ENCODE data around the gene PRM1.

The PRM1 gene

GRCh38 chr16:11251525-11252481 is 29.3 kb downstream of the PRM1 start:
- DNase-seq: peak; percentile 58 to 75 (median 66)

DNA sequence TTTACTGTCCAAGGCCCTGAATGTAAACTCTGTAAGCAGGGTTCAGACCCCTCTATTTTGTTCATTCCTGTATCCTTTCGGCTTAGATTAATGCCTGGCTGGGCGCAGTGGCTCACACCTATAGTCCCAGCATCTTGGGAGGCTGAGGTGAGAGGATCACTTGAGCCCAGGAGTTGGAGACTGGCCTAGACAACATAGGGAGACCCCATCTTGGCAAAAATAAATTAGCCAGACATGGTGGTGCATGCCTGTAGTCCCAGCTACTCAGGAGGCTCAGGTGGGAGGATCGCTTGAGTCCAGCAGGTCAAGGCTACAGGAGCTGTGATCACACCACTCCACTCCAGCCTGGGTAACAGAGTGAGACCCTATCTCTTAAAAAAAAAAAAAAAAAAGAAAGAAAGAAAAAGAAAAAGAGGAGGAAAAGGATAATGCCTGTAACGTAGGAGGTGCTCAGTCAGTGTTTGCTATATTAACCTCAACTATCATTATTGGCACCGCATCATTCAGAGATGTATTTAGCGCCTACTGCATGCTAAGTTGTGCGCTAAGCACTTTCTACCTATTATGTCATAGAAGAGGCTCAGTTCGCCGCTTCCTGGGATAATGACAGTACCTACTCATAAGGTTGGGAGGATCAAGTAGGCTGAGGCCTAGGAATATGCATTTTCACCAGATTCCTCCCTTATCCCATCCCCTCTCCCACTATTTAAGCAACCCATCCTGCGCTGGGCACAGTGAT is 30.2 kb downstream of the PRM1 start:
- no peak for DNase-seq

GRCh38 chr16:11250091-11250785 is 30.9 kb downstream of the PRM1 start:
- DNase-seq: no peak

- peak in 1 of 3 donors; percentile 37 for DNase-seq
Observed at GRCh38 chr16:11249233-11250061, 31.7 kb downstream of the PRM1 start.

GRCh38 chr16:11248133-11248532 is 33.0 kb downstream of the PRM1 start:
- no peak for DNase-seq

GRCh38 chr16:11245988-11246387 is 35.1 kb downstream of the PRM1 start:
- no peak for DNase-seq

DNA sequence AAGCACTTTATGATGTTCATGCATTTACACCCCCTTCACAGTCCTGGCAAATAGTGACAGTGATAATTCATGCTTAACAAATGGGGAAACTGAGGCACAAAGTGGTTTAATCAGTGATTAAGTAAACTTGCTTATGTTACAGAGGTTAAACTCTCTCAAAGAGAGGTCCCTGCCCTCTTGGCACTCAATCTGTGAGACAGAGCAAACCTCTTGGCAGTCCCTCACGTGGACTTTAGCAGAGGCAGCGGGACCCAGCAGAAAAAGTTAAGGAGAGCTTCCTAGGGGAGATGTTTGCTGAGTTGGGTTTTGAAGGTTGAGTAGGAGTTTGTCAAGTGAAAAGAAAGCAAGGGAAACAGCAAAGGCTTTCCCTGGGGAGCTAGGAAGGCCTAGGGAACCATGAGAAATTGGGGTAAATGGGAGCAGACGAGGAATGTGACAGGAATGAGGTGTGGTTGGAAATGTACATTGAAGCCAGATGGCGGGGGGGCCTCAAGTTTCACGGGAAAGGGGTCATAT is 35.9 kb downstream of the PRM1 start:
- DNase-seq: no peak

GRCh38 chr16:11242658-11243057 is 38.5 kb downstream of the PRM1 start:
- no peak for DNase-seq

DNA sequence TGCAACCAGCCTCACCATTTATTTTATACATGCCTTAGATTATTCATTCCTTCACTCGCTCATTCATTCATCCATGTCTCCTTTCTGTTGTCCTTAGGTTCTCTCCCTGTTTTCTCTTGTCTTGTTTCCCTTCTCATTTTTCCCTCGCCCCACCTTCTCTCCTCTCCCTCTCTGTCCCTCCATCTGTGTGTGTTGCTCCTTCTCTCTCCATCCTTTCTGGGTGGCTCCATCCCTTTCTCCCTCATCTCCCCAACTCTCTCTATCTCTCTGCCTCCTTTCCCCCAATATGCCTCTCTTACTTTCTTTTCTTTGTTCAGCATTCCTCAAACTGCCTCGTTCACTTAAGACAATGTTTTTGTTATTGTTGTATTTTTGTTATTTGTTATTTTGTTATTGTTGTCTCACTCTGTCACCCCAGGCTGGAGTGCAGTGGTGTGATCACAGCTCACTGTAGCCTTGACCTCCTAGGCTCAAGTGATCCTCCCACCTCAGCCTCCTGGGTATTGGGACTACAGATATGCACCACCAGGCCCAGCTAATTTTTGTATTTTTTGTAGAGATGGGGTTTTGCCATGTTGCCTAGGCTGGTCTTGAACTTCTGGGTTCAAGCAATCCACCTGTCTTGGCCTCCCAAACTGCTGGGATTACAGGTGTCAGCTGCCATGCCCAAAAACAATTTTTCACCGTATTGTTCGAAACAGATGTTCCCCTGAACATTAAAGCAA is 39.5 kb downstream of the PRM1 start:
- DNase-seq: no peak

GRCh38 chr16:11240636-11241473 is 40.3 kb downstream of the PRM1 start:
- DNase-seq: no peak

- DNase-seq: no peak
Observed at GRCh38 chr16:11239644-11240632, 41.2 kb downstream of the PRM1 start.

GRCh38 chr16:11238272-11239202 is 42.6 kb downstream of the PRM1 start:
- DNase-seq: no peak

DNA sequence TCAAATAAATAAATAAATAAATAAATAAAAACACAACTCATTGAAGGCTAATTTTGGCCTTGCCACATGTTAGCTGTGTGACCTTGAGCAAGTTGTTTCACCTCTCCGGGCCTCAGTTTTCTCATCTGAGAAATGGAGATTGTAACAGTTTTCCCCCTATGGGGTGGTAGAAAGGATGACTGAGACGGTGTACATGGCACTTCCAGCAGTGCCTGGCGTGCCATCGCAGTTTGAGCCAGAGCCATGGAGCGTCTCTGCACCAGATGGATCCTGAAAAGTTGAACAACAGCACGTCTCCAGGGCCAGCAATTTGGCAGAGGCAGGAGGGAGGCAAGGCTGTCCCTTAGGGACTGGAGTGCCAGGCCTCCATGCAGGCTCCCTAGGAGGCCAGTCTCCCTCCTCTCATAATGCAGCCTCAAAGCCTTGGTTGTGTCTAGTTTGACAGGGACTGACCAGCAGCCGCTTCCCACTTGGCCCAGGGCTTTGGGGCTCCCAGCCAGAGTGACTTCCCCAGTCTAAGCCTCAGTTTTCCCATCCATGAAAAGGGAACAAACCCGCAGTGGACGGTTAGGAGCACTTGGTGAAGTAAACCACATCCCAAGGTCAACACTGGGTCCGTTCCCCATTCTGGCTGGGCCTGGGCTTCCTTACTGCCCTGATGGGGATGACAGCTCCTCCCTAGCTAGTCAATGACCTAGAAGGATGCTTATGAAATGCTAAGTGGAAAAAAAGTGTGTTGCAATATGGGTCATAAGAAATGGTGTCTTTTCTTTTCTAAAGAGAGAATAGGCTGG is 44.5 kb downstream of the PRM1 start:
- peak; percentile 83 to 87 (median 85) for DNase-seq

DNA sequence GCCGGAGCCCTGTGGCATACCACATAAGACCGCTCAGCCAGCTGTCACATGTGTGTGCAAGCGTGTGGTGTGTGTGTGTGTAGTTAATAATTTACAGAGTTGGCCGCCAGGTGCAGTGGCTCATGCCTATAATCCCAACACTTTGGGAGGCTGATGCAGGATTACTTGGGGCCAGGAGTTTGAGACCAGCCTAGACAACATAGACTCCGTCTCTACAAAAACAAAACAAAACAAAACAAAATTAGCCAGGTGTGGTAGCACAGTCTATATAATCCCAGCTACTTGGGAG is 45.5 kb downstream of the PRM1 start:
- DNase-seq: no peak

DNA sequence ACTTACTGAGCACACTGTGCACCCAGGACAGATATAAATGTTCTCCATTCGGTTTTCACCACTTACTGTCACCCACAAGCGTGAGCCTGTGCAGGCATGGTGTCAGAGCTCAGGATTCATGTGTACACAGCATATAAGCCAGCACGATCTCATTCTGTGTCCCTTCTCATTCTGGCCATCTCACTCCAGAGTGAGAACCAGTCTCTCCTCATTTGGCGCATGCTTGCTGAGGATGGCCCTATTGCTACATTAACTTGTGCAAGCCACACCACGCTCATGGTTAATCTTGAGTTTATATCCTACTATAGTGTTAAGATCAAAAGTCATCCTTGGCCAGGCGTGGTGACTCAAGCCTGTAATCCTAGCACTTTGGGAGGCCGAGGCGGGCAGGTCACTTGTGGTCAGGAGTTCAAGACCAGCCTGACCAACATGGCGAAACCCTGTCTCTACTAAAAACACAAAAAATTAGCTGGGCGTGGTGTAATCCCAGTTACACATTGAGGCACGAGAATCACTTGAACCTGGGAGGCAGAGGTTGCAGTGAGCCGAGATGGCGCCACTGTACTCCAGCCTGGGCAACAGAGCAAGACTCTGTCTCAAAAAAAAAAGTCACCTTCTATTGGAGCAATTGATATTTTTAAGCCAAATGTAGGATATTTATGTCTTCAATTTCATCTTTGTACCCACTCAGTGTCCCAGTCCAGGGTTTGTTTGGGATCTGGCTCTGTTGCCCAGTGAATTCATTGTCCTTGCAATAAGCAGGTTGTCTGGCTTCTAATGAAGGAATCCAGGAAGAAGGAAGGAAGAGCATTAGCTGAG is 46.0 kb downstream of the PRM1 start:
- no peak for DNase-seq

- peak in 2 of 3 donors; percentile 33 to 49 for DNase-seq
Observed at GRCh38 chr16:11233727-11234376, 47.3 kb downstream of the PRM1 start.
